ENCODE data around the gene CACNA1I. TPM values are rescaled to one million over a fixed set of nuclear protein-coding genes. Genes with fewer than 3 reads are reported as not detected.
A peak's percentile ranks its signal among the peaks of the same experiment; 100 is the strongest.
"Not testable (repeated sequence)": the region's sequence is repeated elsewhere in the genome, so short reads cannot be mapped to it uniquely, and the experiment has no call there.

The CACNA1I gene
- not detected for total RNA-seq (2021; fragmentation: NEBNext Ultra II Directional; extraction: Animal tissue kit (Norgen Biotek cat#: 25700))
- long read RNA-seq = 0 reads

DNA sequence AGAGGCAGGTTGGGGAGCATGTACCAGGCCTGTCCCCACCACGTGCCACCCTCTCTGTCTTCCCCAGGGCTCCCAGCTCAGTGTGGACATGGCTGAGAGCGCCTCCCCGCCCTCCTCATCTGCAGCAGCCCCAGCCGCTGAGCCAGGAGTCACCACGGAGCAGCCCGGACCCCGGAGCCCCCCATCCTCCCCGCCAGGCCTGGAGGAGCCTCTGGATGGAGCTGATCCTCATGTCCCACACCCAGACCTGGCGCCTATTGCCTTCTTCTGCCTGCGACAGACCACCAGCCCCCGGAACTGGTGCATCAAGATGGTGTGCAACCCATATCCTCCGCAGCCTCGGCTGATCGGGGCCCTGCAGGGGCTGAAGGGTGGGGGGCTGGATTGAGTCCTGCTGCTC lies at the start of gene CACNA1I:
TSS of gene CACNA1I (plus strand) at position 89 of the 400 bp plus-strand sequence. CDS start at position 89, 0 bp downstream.
- H3K36me3 Mint-ChIP-seq (ENCODE audit: low read depth) = no peaks in the 10 kb centered on the region
- TF ChIP-seq, protein P1, sequence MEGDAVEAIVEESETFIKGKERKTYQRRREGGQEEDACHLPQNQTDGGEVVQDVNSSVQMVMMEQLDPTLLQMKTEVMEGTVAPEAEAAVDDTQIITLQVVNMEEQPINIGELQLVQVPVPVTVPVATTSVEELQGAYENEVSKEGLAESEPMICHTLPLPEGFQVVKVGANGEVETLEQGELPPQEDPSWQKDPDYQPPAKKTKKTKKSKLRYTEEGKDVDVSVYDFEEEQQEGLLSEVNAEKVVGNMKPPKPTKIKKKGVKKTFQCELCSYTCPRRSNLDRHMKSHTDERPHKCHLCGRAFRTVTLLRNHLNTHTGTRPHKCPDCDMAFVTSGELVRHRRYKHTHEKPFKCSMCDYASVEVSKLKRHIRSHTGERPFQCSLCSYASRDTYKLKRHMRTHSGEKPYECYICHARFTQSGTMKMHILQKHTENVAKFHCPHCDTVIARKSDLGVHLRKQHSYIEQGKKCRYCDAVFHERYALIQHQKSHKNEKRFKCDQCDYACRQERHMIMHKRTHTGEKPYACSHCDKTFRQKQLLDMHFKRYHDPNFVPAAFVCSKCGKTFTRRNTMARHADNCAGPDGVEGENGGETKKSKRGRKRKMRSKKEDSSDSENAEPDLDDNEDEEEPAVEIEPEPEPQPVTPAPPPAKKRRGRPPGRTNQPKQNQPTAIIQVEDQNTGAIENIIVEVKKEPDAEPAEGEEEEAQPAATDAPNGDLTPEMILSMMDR (IDR thresholded peaks at IDR 0.05) = no peak
- peaks cover 8% of the 10 kb centered on the region for H3K27me3 Mint-ChIP-seq (ENCODE audit: insufficient read depth)
- H3K27ac Mint-ChIP-seq = no peak within 1 kb of the TSS
- H3K4me1 Mint-ChIP-seq (ENCODE audit: low read depth) = peaks cover 16% of the 10 kb centered on the region
- no peak within 1 kb of the TSS for H3K4me3 Mint-ChIP-seq
- no peak for DNase-seq
- peaks cover 4% of the 10 kb centered on the region for H3K9me3 Mint-ChIP-seq

DNA sequence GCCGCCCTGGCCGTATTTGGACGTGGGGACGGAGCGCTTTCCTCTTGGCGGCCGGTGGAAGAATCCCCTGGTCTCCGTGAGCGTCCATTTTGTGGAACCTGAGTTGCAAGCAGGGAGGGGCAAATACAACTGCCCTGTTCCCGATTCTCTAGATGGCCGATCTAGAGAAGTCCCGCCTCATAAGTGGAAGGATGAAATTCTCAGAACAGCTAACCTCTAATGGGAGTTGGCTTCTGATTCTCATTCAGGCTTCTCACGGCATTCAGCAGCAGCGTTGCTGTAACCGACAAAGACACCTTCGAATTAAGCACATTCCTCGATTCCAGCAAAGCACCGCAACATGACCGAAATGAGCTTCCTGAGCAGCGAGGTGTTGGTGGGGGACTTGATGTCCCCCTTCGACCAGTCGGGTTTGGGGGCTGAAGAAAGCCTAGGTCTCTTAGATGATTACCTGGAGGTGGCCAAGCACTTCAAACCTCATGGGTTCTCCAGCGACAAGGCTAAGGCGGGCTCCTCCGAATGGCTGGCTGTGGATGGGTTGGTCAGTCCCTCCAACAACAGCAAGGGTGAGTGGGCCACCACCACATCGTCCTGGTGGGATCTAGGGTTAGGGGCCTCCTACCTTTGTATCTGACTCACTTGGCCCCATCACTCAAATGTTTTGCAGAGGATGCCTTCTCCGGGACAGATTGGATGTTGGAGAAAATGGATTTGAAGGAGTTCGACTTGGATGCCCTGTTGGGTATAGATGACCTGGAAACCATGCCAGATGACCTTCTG lies 49.3 kb upstream of the CACNA1I start:
- Mint-ChIP-seq H3K27me3 (ENCODE audit: insufficient read depth) (peaks cover 56% of the 10 kb centered on the region), H3K27ac (peak overlapping the region; percentile 100), H3K4me3 (peak overlapping the region; percentile 97), H3K4me1 (ENCODE audit: low read depth) (peaks cover 54% of the 10 kb centered on the region), H3K9me3 (peaks cover 24% of the 10 kb centered on the region), H3K36me3 (ENCODE audit: low read depth) (peaks cover 39% of the 10 kb centered on the region)
- DNase-seq = peak; percentile 69

DNA sequence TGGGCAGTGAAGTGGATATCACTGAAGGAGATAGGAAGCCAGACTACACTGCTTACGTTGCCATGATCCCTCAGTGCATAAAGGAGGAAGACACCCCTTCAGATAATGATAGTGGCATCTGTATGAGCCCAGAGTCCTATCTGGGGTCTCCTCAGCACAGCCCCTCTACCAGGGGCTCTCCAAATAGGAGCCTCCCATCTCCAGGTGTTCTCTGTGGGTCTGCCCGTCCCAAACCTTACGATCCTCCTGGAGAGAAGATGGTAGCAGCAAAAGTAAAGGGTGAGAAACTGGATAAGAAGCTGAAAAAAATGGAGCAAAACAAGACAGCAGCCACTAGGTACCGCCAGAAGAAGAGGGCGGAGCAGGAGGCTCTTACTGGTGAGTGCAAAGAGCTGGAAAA lies 48.5 kb upstream of the CACNA1I start:
- H3K4me1 Mint-ChIP-seq (ENCODE audit: low read depth) = peaks cover 56% of the 10 kb centered on the region
- H3K27me3 Mint-ChIP-seq (ENCODE audit: insufficient read depth) = peaks cover 56% of the 10 kb centered on the region
- peaks cover 24% of the 10 kb centered on the region for H3K9me3 Mint-ChIP-seq
- H3K27ac Mint-ChIP-seq = peak overlapping the region; percentile 100
- DNase-seq = not testable (repeated sequence)
- H3K36me3 Mint-ChIP-seq (ENCODE audit: low read depth) = peaks cover 39% of the 10 kb centered on the region
- H3K4me3 Mint-ChIP-seq = peak overlapping the region; percentile 97

DNA sequence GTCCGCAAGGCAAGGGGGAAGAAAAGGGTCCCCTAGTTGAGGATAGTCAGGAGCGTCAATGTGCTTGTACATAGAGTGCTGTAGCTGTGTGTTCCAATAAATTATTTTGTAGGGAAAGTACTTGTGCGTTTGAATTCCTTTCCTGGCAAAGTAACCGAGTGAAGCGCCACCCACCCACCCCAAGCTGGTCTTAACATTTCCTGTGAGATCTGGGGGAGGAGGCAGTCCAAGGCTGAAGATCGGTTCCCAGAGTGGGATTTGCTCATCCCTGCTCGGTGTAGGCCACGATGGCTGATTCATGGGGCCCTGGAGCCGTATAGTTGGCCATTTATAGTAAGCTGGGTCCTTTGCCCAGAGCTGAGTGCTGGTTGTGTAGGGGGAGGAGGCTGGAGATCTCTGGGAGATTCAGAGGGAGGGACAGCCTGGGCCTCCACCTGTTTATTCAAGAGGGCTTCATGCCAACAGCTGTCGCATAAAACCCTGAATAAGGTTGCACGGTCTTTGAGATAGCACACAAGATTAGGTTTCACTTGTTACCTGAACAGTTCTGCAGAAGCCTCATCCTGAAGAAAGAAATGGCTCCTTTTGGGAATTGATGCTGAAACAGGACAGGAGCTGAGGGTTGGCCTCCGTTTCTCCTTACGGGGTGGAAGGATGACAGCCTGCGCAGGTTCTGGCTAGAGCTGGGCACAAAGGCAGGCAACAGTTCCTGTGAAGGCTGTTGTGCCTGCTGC lies 47.8 kb upstream of the CACNA1I start:
- H3K36me3 Mint-ChIP-seq (ENCODE audit: low read depth) = peaks cover 39% of the 10 kb centered on the region
- TF ChIP-seq, protein P1 (IDR thresholded peaks at IDR 0.05) = no peak
- H3K27me3 Mint-ChIP-seq (ENCODE audit: insufficient read depth) = peaks cover 56% of the 10 kb centered on the region
- peaks cover 24% of the 10 kb centered on the region for H3K9me3 Mint-ChIP-seq
- peak; percentile 69 for DNase-seq
- H3K27ac Mint-ChIP-seq = peak overlapping the region; percentile 100
- H3K4me1 Mint-ChIP-seq (ENCODE audit: low read depth) = peaks cover 57% of the 10 kb centered on the region
- peak overlapping the region; percentile 97 for H3K4me3 Mint-ChIP-seq

DNA sequence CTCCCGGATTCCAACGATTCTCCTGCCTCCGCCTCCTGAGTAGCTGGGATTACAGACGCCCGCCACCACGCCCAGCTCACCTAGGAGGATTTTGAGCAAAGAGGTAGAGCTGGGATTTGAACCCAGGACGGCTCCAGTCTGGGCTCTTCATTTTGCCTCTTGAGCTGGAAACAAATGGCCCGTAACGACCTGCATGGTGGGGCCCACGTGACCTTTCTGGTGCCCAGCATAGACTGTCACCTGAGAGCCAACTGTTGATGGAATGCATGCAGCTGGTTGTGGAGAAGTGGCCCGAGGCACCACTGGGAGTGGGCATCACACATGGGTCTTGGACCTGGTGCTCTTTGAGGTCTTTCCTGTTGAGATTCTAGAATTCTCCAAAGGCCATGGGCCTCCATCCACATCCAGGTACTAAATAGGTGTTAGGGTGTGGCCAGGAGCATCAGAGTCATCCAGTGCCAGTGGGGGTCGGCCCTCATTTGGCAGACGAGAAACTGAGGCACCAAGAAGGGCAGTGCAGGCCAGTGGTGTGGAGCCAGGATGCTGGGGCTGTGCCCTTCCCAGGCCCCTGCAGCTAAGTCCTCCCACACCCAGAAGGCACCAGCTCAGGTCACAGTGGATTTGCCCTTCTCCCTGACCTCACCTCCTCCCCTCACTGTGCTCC lies 46.3 kb upstream of the CACNA1I start:
- TF ChIP-seq, protein P1 (IDR thresholded peaks at IDR 0.05) = no peak
- peaks cover 39% of the 10 kb centered on the region for H3K36me3 Mint-ChIP-seq (ENCODE audit: low read depth)
- H3K4me1 Mint-ChIP-seq (ENCODE audit: low read depth) = peaks cover 57% of the 10 kb centered on the region
- H3K9me3 Mint-ChIP-seq = peaks cover 24% of the 10 kb centered on the region
- H3K27me3 Mint-ChIP-seq (ENCODE audit: insufficient read depth) = peaks cover 57% of the 10 kb centered on the region
- peak overlapping the region; percentile 65 for H3K27ac Mint-ChIP-seq
- DNase-seq = no peak
- peak overlapping the region; percentile 22 for H3K4me3 Mint-ChIP-seq
